ENCODE measurements around the gene TSGA10IP. TPM values are rescaled to one million over a fixed set of nuclear protein-coding genes. Genes with fewer than 3 reads are reported as not detected.

TSGA10IP gene
- total RNA-seq, 2 experiments from 2014 or later: not detected

GRCh38 chr11:65921876-65922275 lies 23.4 kb upstream of the TSGA10IP start:
- peaks cover 22% of the 10 kb centered on the region for H3K4me1 ChIP-seq (ENCODE audit: insufficient read depth, low read length, poor library complexity, severe bottlenecking)
- no peaks in the 10 kb centered on the region for H3K9me2 ChIP-seq (ENCODE audit: insufficient read depth, low read length)
- no TSS peak for BruUV-seq (replicated peaks)
- H3K36me3 ChIP-seq (ENCODE audit: insufficient read depth, low read length): peaks cover 8% of the 10 kb centered on the region; the same call in 1 of the 2 replicates
- peaks cover 11% of the 10 kb centered on the region; the same call in 1 of the 2 replicates for H3K79me2 ChIP-seq (ENCODE audit: insufficient read depth, low read depth, low read length)
- intact Hi-C loops (cut with micrococcal nuclease; ENCODE audit: unreplicated experiment): no loop called here
- DNase-seq (ENCODE audit: low spot score): no peak
- no peaks in the 10 kb centered on the region for H3K9me3 ChIP-seq (ENCODE audit: low read length)
- no peak overlapping the region for H2AFZ ChIP-seq (ENCODE audit: low read length)
- no peak overlapping the region for H3K4me2 ChIP-seq (ENCODE audit: low read length)
- H4K20me1 ChIP-seq (ENCODE audit: insufficient read depth, low read length): no peaks in the 10 kb centered on the region
- H3K4me3 ChIP-seq (ENCODE audit: low read depth, low read length, poor library complexity, severe bottlenecking): no peak overlapping the region
- no peak overlapping the region for H3K27ac ChIP-seq (ENCODE audit: low read depth, low read length, poor library complexity, severe bottlenecking)
- CTCF ChIA-PET (ENCODE audit: unreplicated experiment): no interaction called here
- no peak for TF ChIP-seq CTCF (conservative IDR thresholded peaks at IDR 0.05; ENCODE audit: low read length)
- no peak for TF ChIP-seq EZH2phosphoT487 (IDR thresholded peaks at IDR 0.05; ENCODE audit: borderline replicate concordance, low read depth, low read length)
- POLR2A ChIA-PET: no interaction called here

DNA sequence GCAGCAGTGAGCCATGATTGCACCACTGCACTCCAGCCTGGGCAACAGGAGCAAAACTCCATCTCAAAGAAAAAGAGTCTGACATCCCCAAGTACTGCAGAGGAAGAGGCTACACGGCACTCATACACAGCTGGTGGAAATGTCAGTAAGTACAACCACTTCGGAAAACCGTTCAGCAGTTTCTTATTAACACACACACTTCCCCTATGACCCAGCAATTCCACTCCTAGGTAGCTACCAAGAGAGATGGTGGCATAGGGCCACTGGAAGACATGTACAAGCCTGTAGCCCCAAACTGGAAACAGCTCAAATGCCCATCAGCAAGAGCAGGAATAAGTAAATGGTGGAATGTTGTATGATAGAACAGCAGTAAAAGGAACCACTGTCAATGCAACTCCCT lies 22.7 kb upstream of the TSGA10IP start:
- DNase-seq (ENCODE audit: low spot score): no peak
- ChIA-PET CTCF (ENCODE audit: unreplicated experiment) (interaction anchor here (1.2 kb wide), 1 partner anchor 32 kb away, joined by 4 read pairs; the partner anchor contains the start of gene CCDC85B), POLR2A (interaction anchor here (0.6 to 1.1 kb wide), 3 partner anchors 28 to 971 kb away, joined by 3 to 7 read pairs (median 3); no protein-coding TSS in a partner anchor)
- H3K9me2 ChIP-seq (ENCODE audit: insufficient read depth, low read length): no peaks in the 10 kb centered on the region
- no peak overlapping the region for H2AFZ ChIP-seq (ENCODE audit: low read length)
- peaks cover 7% of the 10 kb centered on the region; the same call in 1 of the 2 replicates for H3K79me2 ChIP-seq (ENCODE audit: insufficient read depth, low read depth, low read length)
- peaks cover 17% of the 10 kb centered on the region for H3K4me1 ChIP-seq (ENCODE audit: insufficient read depth, low read length, poor library complexity, severe bottlenecking)
- intact Hi-C loops (cut with micrococcal nuclease; ENCODE audit: unreplicated experiment): no loop called here
- H3K4me2 ChIP-seq (ENCODE audit: low read length): no peak overlapping the region
- no peaks in the 10 kb centered on the region for H4K20me1 ChIP-seq (ENCODE audit: insufficient read depth, low read length)
- no TSS peak for BruUV-seq (replicated peaks)
- no peak overlapping the region for H3K4me3 ChIP-seq (ENCODE audit: low read depth, low read length, poor library complexity, severe bottlenecking)
- no peak overlapping the region for H3K27ac ChIP-seq (ENCODE audit: low read depth, low read length, poor library complexity, severe bottlenecking)
- peaks cover 8% of the 10 kb centered on the region; the same call in 1 of the 2 replicates for H3K36me3 ChIP-seq (ENCODE audit: insufficient read depth, low read length)
- TF ChIP-seq CTCF (conservative IDR thresholded peaks at IDR 0.05; ENCODE audit: low read length) (no peak), EZH2phosphoT487 (IDR thresholded peaks at IDR 0.05; ENCODE audit: borderline replicate concordance, low read depth, low read length) (no peak)
- no peaks in the 10 kb centered on the region for H3K9me3 ChIP-seq (ENCODE audit: low read length)

- H3K9me2 ChIP-seq (ENCODE audit: insufficient read depth, low read length): no peaks in the 10 kb centered on the region
- H3K4me3 ChIP-seq (ENCODE audit: low read depth, low read length, poor library complexity, severe bottlenecking): no peak overlapping the region
- no peak overlapping the region for H2AFZ ChIP-seq (ENCODE audit: low read length)
- peaks cover 8% of the 10 kb centered on the region; the same call in 1 of the 2 replicates for H3K36me3 ChIP-seq (ENCODE audit: insufficient read depth, low read length)
- POLR2A ChIA-PET: interaction anchor here (0.7 kb wide), 1 partner anchor 45 kb away, joined by 3 read pairs; no protein-coding TSS in a partner anchor
- no peak overlapping the region for H3K4me2 ChIP-seq (ENCODE audit: low read length)
- no peak for TF ChIP-seq CTCF (conservative IDR thresholded peaks at IDR 0.05; ENCODE audit: low read length)
- TF ChIP-seq EZH2phosphoT487 (IDR thresholded peaks at IDR 0.05; ENCODE audit: borderline replicate concordance, low read depth, low read length): no peak
- no peak for DNase-seq (ENCODE audit: low spot score)
- intact Hi-C loops (cut with micrococcal nuclease; ENCODE audit: unreplicated experiment): no loop called here
- CTCF ChIA-PET (ENCODE audit: unreplicated experiment): no interaction called here
- H3K4me1 ChIP-seq (ENCODE audit: insufficient read depth, low read length, poor library complexity, severe bottlenecking): peaks cover 19% of the 10 kb centered on the region
- H3K79me2 ChIP-seq (ENCODE audit: insufficient read depth, low read depth, low read length): no peaks in the 10 kb centered on the region
- no peak overlapping the region for H3K27ac ChIP-seq (ENCODE audit: low read depth, low read length, poor library complexity, severe bottlenecking)
- H3K9me3 ChIP-seq (ENCODE audit: low read length): no peaks in the 10 kb centered on the region
- no peaks in the 10 kb centered on the region for H4K20me1 ChIP-seq (ENCODE audit: insufficient read depth, low read length)
- BruUV-seq (replicated peaks): no TSS peak
Observed at GRCh38 chr11:65925397-65925796, 19.9 kb upstream of the TSGA10IP start.
